Neural progenitor cell (in vitro differentiated cells): ENCODE measurements around the gene RWDD1. TPM values are rescaled to one million over a fixed set of nuclear protein-coding genes. Genes with fewer than 3 reads are reported as not detected.
"Not testable (repeated sequence)": the region's sequence is repeated elsewhere in the genome, so short reads cannot be mapped to it uniquely, and the experiment has no call there.

Source experiments
- DNase-seq: peaks from one replicate; pipeline ENCODE4 v3.0.0-alpha.2; 2016; ENCODE audit warnings: low spot score
- H2AFZ ChIP-seq: fragments of 200-600 bp; sonication (generic); replicated peaks from 2 replicates; pipeline ENCODE4 v1.6.1; 2016; ENCODE audit warnings: antibody characterized with exemption
- H3F3A ChIP-seq: fragments of 200-600 bp; sonication (generic); 2 replicates; pipeline ENCODE4 v1.6.1; 2016; ENCODE audit warnings: antibody characterized with exemption, low read depth
- H3K27ac ChIP-seq: fragments of 200-600 bp; sonication (generic); 2 replicates; pipeline ENCODE4 v1.5.1; 2016; ENCODE audit warnings: mild to moderate bottlenecking
- H3K27me3 ChIP-seq: fragments of 200-600 bp; sonication (generic); 2 replicates; pipeline ENCODE4 v1.6.1; 2016; ENCODE audit warnings: mild to moderate bottlenecking, moderate library complexity
- H3K36me3 ChIP-seq: fragments of 200-600 bp; sonication (generic); 2 replicates; pipeline ENCODE4 v1.5.1; 2016
- H3K4me1 ChIP-seq: fragments of 200-600 bp; sonication (generic); 2 replicates; pipeline ENCODE4 v1.6.1; 2016; ENCODE audit warnings: mixed run types
- H3K4me2 ChIP-seq: fragments of 200-600 bp; sonication (generic); 2 replicates; pipeline ENCODE4 v1.6.1; 2016
- H3K4me3 ChIP-seq: fragments of 200-600 bp; sonication (generic); 2 replicates; pipeline ENCODE4 v1.5.1; 2016
- H3K79me2 ChIP-seq: fragments of 200-600 bp; sonication (generic); 2 replicates; pipeline ENCODE4 v1.6.1; 2016; ENCODE audit warnings: low read depth
- H3K9ac ChIP-seq: fragments of 200-600 bp; sonication (generic); 2 replicates; pipeline ENCODE4 v1.6.1; 2016
- H3K9me3 ChIP-seq: fragments of 200-600 bp; sonication (generic); 2 replicates; pipeline ENCODE4 v1.5.1; 2016; ENCODE audit warnings: low read depth
- H4K20me1 ChIP-seq: fragments of 200-600 bp; sonication (generic); 2 replicates; pipeline ENCODE4 v1.6.1; 2016; ENCODE audit warnings: low read depth
- H3K27ac Mint-ChIP-seq: 3 replicates; pipeline ENCODE4 v1.8.0; 2021; ENCODE audit warnings: mixed read lengths
- H3K27me3 Mint-ChIP-seq: 2 replicates; pipeline ENCODE4 v1.8.0; 2022; ENCODE audit warnings: low read depth, mild to moderate bottlenecking, inconsistent platforms, moderate library complexity, mixed read lengths; ENCODE audit not compliant: insufficient read depth
- H3K36me3 Mint-ChIP-seq: 3 replicates; pipeline ENCODE4 v1.8.0; 2021; ENCODE audit warnings: mixed read lengths
- H3K4me1 Mint-ChIP-seq: 3 replicates; pipeline ENCODE4 v1.8.0; 2021; ENCODE audit warnings: mixed read lengths
- H3K4me3 Mint-ChIP-seq: 3 replicates; pipeline ENCODE4 v1.8.0; 2021; ENCODE audit warnings: mild to moderate bottlenecking, moderate library complexity, mixed read lengths
- H3K9me3 Mint-ChIP-seq: 3 replicates; pipeline ENCODE4 v1.8.0; 2020; ENCODE audit warnings: mixed read lengths
- CTCF ChIP-seq: fragments of 200-600 bp; sonication (generic); IDR thresholded peaks from 2 replicates; pipeline ENCODE4 v1.5.1; 2017; ENCODE audit warnings: antibody characterized with exemption, mild to moderate bottlenecking
- EZH2 ChIP-seq: fragments of 200-600 bp; sonication (generic); IDR thresholded peaks from 2 replicates; pipeline ENCODE4 v1.6.1; 2017; ENCODE audit warnings: antibody characterized with exemption, mild to moderate bottlenecking, moderate library complexity
- EZH2phosphoT487 ChIP-seq: fragments of 200-600 bp; sonication (generic); IDR thresholded peaks from 2 replicates; pipeline ENCODE4 v1.6.1; 2017; ENCODE audit warnings: antibody characterized with exemption
- total RNA-seq: library from RNA; depleted of rRNA; stranded (reverse); fragments of >200 nt; gene quantifications from 2 replicates; pipeline ENCODE4 v1.2.3, GENCODE V29; 2015; ENCODE audit warnings: low replicate concordance

The RWDD1 gene
- total RNA-seq, 1 donor from 2014 or later: 43.2 TPM

GRCh38 chr6:116586738-116587137 is 15.4 kb downstream of the RWDD1 start:
- TF ChIP-seq EZH2phosphoT487: no peak
- no peak for TF ChIP-seq EZH2
- TF ChIP-seq CTCF: no peak
- H3K4me2 ChIP-seq: no peak overlapping the region
- Mint-ChIP-seq H3K4me1 (no peaks in the 10 kb centered on the region), H3K27me3 (no peaks in the 10 kb centered on the region), H3K9me3 (no peaks in the 10 kb centered on the region), H3K27ac (no peak overlapping the region), H3K4me3 (no peak overlapping the region), H3K36me3 (peaks cover 19% of the 10 kb centered on the region)
- H2AFZ ChIP-seq: no peak overlapping the region
- no peaks in the 10 kb centered on the region for H3K79me2 ChIP-seq
- H3K27me3 ChIP-seq: no peaks in the 10 kb centered on the region
- H3K4me1 ChIP-seq: no peaks in the 10 kb centered on the region
- H3K4me3 ChIP-seq: no peak overlapping the region
- H3K27ac ChIP-seq: no peak overlapping the region
- no peaks in the 10 kb centered on the region for H3K9me3 ChIP-seq
- H3K36me3 ChIP-seq: peaks cover 8% of the 10 kb centered on the region
- H3F3A ChIP-seq: no peaks in the 10 kb centered on the region
- no peak for DNase-seq
- H4K20me1 ChIP-seq: no peaks in the 10 kb centered on the region
- no peak overlapping the region for H3K9ac ChIP-seq

- Histone ChIP-seq H3K4me3 (no peak overlapping the region), H3K9me3 (no peaks in the 10 kb centered on the region), H3K79me2 (no peaks in the 10 kb centered on the region), H3K36me3 (peaks cover 5% of the 10 kb centered on the region), H2AFZ (no peak overlapping the region), H3K9ac (no peak overlapping the region), H3K4me2 (no peak overlapping the region), H3K27ac (no peak overlapping the region), H3K4me1 (no peaks in the 10 kb centered on the region), H3K27me3 (no peaks in the 10 kb centered on the region), H4K20me1 (peaks cover 6% of the 10 kb centered on the region), H3F3A (no peaks in the 10 kb centered on the region)
- no peaks in the 10 kb centered on the region for H3K9me3 Mint-ChIP-seq
- DNase-seq: no peak
- peaks cover 8% of the 10 kb centered on the region for H3K36me3 Mint-ChIP-seq
- H3K27me3 Mint-ChIP-seq: peaks cover 2% of the 10 kb centered on the region
- no peak overlapping the region for H3K27ac Mint-ChIP-seq
- no peak for TF ChIP-seq EZH2
- no peak for TF ChIP-seq EZH2phosphoT487
- TF ChIP-seq CTCF: no peak
- H3K4me3 Mint-ChIP-seq: no peak overlapping the region
- no peaks in the 10 kb centered on the region for H3K4me1 Mint-ChIP-seq
Measured at GRCh38 chr6:116595247-116595646, 23.9 kb downstream of the RWDD1 start.

GRCh38 chr6:116596815-116597214 is 25.5 kb downstream of the RWDD1 start:
- Histone ChIP-seq H3K4me1 (no peaks in the 10 kb centered on the region), H3K9ac (no peak overlapping the region), H2AFZ (no peak overlapping the region), H3K4me3 (no peak overlapping the region), H3K36me3 (no peaks in the 10 kb centered on the region), H3K9me3 (no peaks in the 10 kb centered on the region), H4K20me1 (peaks cover 6% of the 10 kb centered on the region), H3K27me3 (no peaks in the 10 kb centered on the region), H3K79me2 (no peaks in the 10 kb centered on the region), H3K27ac (no peak overlapping the region), H3K4me2 (no peak overlapping the region), H3F3A (no peaks in the 10 kb centered on the region)
- H3K4me1 Mint-ChIP-seq: no peaks in the 10 kb centered on the region
- no peaks in the 10 kb centered on the region for H3K9me3 Mint-ChIP-seq
- H3K36me3 Mint-ChIP-seq: peaks cover 6% of the 10 kb centered on the region
- TF ChIP-seq EZH2phosphoT487: no peak
- no peak for TF ChIP-seq EZH2
- no peak for TF ChIP-seq CTCF
- peak; percentile 61 for DNase-seq
- H3K27ac Mint-ChIP-seq: no peak overlapping the region
- H3K27me3 Mint-ChIP-seq: peaks cover 2% of the 10 kb centered on the region
- H3K4me3 Mint-ChIP-seq: no peak overlapping the region

- H4K20me1 ChIP-seq, H3K36me3 ChIP-seq, H3K4me2 ChIP-seq, H3K27ac ChIP-seq, H3K4me1 ChIP-seq, DNase-seq, H3K79me2 ChIP-seq, H3K9ac ChIP-seq, H3K9me3 Mint-ChIP-seq, H2AFZ ChIP-seq, H3F3A ChIP-seq, H3K4me3 ChIP-seq, H3K4me3 Mint-ChIP-seq, H3K27me3 Mint-ChIP-seq, H3K27me3 ChIP-seq, H3K36me3 Mint-ChIP-seq, H3K4me1 Mint-ChIP-seq, H3K27ac Mint-ChIP-seq, H3K9me3 ChIP-seq: not testable (repeated sequence)
Measured at GRCh38 chr6:116603916-116604315, 32.6 kb downstream of the RWDD1 start.

- not testable (repeated sequence) for H3F3A ChIP-seq, H3K27ac ChIP-seq, H3K4me1 Mint-ChIP-seq, H3K27me3 Mint-ChIP-seq, H3K4me3 Mint-ChIP-seq, H2AFZ ChIP-seq, H3K4me3 ChIP-seq, H3K4me2 ChIP-seq, H3K9ac ChIP-seq, H3K9me3 Mint-ChIP-seq, H3K79me2 ChIP-seq, H4K20me1 ChIP-seq, DNase-seq, H3K27me3 ChIP-seq, H3K36me3 Mint-ChIP-seq, H3K4me1 ChIP-seq, H3K9me3 ChIP-seq, H3K27ac Mint-ChIP-seq, H3K36me3 ChIP-seq
Measured at GRCh38 chr6:116604868-116605267, 33.6 kb downstream of the RWDD1 start.
